ENCODE measurements around the gene HIRIP3.

- TF ChIP-seq, protein P1, sequence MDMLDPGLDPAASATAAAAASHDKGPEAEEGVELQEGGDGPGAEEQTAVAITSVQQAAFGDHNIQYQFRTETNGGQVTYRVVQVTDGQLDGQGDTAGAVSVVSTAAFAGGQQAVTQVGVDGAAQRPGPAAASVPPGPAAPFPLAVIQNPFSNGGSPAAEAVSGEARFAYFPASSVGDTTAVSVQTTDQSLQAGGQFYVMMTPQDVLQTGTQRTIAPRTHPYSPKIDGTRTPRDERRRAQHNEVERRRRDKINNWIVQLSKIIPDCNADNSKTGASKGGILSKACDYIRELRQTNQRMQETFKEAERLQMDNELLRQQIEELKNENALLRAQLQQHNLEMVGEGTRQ (CRISPR knock-in tag; IDR thresholded peaks at IDR 0.05), result no peak
- TF ChIP-seq, protein P2, sequence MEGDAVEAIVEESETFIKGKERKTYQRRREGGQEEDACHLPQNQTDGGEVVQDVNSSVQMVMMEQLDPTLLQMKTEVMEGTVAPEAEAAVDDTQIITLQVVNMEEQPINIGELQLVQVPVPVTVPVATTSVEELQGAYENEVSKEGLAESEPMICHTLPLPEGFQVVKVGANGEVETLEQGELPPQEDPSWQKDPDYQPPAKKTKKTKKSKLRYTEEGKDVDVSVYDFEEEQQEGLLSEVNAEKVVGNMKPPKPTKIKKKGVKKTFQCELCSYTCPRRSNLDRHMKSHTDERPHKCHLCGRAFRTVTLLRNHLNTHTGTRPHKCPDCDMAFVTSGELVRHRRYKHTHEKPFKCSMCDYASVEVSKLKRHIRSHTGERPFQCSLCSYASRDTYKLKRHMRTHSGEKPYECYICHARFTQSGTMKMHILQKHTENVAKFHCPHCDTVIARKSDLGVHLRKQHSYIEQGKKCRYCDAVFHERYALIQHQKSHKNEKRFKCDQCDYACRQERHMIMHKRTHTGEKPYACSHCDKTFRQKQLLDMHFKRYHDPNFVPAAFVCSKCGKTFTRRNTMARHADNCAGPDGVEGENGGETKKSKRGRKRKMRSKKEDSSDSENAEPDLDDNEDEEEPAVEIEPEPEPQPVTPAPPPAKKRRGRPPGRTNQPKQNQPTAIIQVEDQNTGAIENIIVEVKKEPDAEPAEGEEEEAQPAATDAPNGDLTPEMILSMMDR (IDR thresholded peaks at IDR 0.05), result 0 out of 2 replicates have a peak, but pooled peaks have one; percentile 33
- TF ChIP-seq, protein P3, sequence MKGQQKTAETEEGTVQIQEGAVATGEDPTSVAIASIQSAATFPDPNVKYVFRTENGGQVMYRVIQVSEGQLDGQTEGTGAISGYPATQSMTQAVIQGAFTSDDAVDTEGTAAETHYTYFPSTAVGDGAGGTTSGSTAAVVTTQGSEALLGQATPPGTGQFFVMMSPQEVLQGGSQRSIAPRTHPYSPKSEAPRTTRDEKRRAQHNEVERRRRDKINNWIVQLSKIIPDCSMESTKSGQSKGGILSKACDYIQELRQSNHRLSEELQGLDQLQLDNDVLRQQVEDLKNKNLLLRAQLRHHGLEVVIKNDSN (CRISPR knock-in tag; IDR thresholded peaks at IDR 0.05), result no peak
- no peak for TF ChIP-seq NFE2L1 (CRISPR knock-in tag; IDR thresholded peaks at IDR 0.05)
- TF ChIP-seq MAX (CRISPR knock-in tag; IDR thresholded peaks at IDR 0.05), result no peak
- TF ChIP-seq, protein P4, sequence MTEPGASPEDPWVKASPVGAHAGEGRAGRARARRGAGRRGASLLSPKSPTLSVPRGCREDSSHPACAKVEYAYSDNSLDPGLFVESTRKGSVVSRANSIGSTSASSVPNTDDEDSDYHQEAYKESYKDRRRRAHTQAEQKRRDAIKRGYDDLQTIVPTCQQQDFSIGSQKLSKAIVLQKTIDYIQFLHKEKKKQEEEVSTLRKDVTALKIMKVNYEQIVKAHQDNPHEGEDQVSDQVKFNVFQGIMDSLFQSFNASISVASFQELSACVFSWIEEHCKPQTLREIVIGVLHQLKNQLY (CRISPR knock-in tag; IDR thresholded peaks at IDR 0.05), result no peak
- TF ChIP-seq ZBTB21 (CRISPR knock-in tag; IDR thresholded peaks at IDR 0.05; ENCODE audit: borderline replicate concordance), result no peak
- TF ChIP-seq STAT6 (CRISPR knock-in tag; conservative IDR thresholded peaks at IDR 0.05; ENCODE audit: low read depth), result no peak
- no peak for TF ChIP-seq SP1 (CRISPR knock-in tag; conservative IDR thresholded peaks at IDR 0.05)
- TF ChIP-seq, protein P5, sequence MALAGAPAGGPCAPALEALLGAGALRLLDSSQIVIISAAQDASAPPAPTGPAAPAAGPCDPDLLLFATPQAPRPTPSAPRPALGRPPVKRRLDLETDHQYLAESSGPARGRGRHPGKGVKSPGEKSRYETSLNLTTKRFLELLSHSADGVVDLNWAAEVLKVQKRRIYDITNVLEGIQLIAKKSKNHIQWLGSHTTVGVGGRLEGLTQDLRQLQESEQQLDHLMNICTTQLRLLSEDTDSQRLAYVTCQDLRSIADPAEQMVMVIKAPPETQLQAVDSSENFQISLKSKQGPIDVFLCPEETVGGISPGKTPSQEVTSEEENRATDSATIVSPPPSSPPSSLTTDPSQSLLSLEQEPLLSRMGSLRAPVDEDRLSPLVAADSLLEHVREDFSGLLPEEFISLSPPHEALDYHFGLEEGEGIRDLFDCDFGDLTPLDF (CRISPR knock-in tag; IDR thresholded peaks at IDR 0.05), result no peak
- no peak for TF ChIP-seq ELF4 (CRISPR knock-in tag; IDR thresholded peaks at IDR 0.05; ENCODE audit: low read depth)
These were observed 5.6 kb upstream of the HIRIP3 start for GRCh38 chr16:30000735-30001631.

All from WTC11 (cell line).